ENCODE data around the gene RAB38.

GRCh38 chr11:88174709-88175568, at the start of gene RAB38:
- no peak for TF ChIP-seq CTCF (IDR thresholded peaks at IDR 0.05; ENCODE audit: insufficient read depth, low read length)
- no peak for TF ChIP-seq REST (IDR thresholded peaks at IDR 0.05; ENCODE audit: insufficient replicate concordance, low read depth)
- TF ChIP-seq POLR2AphosphoS5 (IDR thresholded peaks at IDR 0.05; ENCODE audit: low read depth), result no peak
- no peak for TF ChIP-seq GABPA (IDR thresholded peaks at IDR 0.05; ENCODE audit: low read depth)
- no peak for TF ChIP-seq SPI1 (IDR thresholded peaks at IDR 0.05; ENCODE audit: borderline replicate concordance, low read depth)
